Cardiac fibroblast (primary cell): ENCODE measurements around the gene KCNJ10.
"Not testable (repeated sequence)": the region's sequence is repeated elsewhere in the genome, so short reads cannot be mapped to it uniquely, and the experiment has no call there.

ENCODE experiments used
- DNase-seq, 2 donors: peaks; one replicate each; pipeline versions ENCODE4 v3.0.0 to v3.0.0-alpha.2; 2010; ENCODE audit warnings: low read depth in 2 of 2
- H3K4me3 ChIP-seq, 2 donors: replicated peaks in 1 of 2; 1 replicate in 1 of 2; 2 replicates in 1 of 2; pipeline ENCODE4 v1.5.1; 2011; ENCODE audit warnings: low read depth in 2 of 2, low read length in 2 of 2, mild to moderate bottlenecking in 2 of 2, moderate library complexity in 1 of 2
- CTCF ChIP-seq: IDR thresholded peaks from one replicate; pipeline ENCODE4 v1.5.1; 2011; ENCODE audit warnings: low read depth, mild to moderate bottlenecking, low read length, inconsistent platforms

KCNJ10 gene

GRCh38 chr1:160050619-160051018, 19.3 kb downstream of the KCNJ10 start:
- no peak overlapping the region for H3K4me3 ChIP-seq
- TF ChIP-seq CTCF: no peak
- no peak for DNase-seq

- H3K4me3 ChIP-seq: not testable (repeated sequence)
- DNase-seq: peak in 1 of 2 donors; percentile 5
Observed at GRCh38 chr1:160050182-160050581, 19.8 kb downstream of the KCNJ10 start.

GRCh38 chr1:160049101-160049500, 20.9 kb downstream of the KCNJ10 start:
- no peak for DNase-seq
- no peak overlapping the region for H3K4me3 ChIP-seq
- TF ChIP-seq CTCF: no peak

GRCh38 chr1:160048335-160048734, 21.6 kb downstream of the KCNJ10 start:
- no peak for DNase-seq
- TF ChIP-seq CTCF: no peak
- H3K4me3 ChIP-seq: no peak overlapping the region

- DNase-seq: no peak
Observed at GRCh38 chr1:160047111-160047991, 22.6 kb downstream of the KCNJ10 start.

GRCh38 chr1:160046494-160047110, 23.4 kb downstream of the KCNJ10 start:
- peak; percentile 59 for DNase-seq
- no peak overlapping the region for H3K4me3 ChIP-seq
- peak; percentile 59 for TF ChIP-seq CTCF

More at GRCh38 chr1:160047111-160047991, 22.6 kb downstream of the KCNJ10 start:
- TF ChIP-seq CTCF: no peak
- no peak overlapping the region for H3K4me3 ChIP-seq

- TF ChIP-seq CTCF: no peak
- no peak overlapping the region for H3K4me3 ChIP-seq
- no peak for DNase-seq
Observed at GRCh38 chr1:160045653-160046052, 24.3 kb downstream of the KCNJ10 start.
